Measurements from ENCODE around the gene PARD3B.

The PARD3B gene

GRCh38 chr2:204635478-204635877 is 90.2 kb downstream of the PARD3B start:
- Histone ChIP-seq H3K9me3 (ENCODE audit: insufficient read depth, low read length) (no peaks in the 10 kb centered on the region), H3K4me3 (ENCODE audit: insufficient read depth, low read length, poor library complexity, severe bottlenecking) (no peak overlapping the region), H3K36me3 (ENCODE audit: low read length) (no peaks in the 10 kb centered on the region), H4K20me1 (ENCODE audit: low read depth, low read length) (no peaks in the 10 kb centered on the region), H2AFZ (ENCODE audit: low read depth, low read length, severe bottlenecking) (no peak overlapping the region), H3K79me2 (ENCODE audit: insufficient read depth, low read length) (no peaks in the 10 kb centered on the region), H3K9ac (ENCODE audit: low read length) (no peak overlapping the region), H3F3A (ENCODE audit: insufficient read depth) (no peaks in the 10 kb centered on the region), H3K27me3 (ENCODE audit: low read length) (no peaks in the 10 kb centered on the region), H3K27ac (ENCODE audit: low read depth, low read length) (no peak overlapping the region), H3K4me2 (ENCODE audit: low read depth, low read length, poor library complexity, severe bottlenecking) (no peak overlapping the region), H3K9me2 (replicated peaks; ENCODE audit: insufficient read depth, low read length) (no peaks in the 10 kb centered on the region)
- TF ChIP-seq, protein P1, sequence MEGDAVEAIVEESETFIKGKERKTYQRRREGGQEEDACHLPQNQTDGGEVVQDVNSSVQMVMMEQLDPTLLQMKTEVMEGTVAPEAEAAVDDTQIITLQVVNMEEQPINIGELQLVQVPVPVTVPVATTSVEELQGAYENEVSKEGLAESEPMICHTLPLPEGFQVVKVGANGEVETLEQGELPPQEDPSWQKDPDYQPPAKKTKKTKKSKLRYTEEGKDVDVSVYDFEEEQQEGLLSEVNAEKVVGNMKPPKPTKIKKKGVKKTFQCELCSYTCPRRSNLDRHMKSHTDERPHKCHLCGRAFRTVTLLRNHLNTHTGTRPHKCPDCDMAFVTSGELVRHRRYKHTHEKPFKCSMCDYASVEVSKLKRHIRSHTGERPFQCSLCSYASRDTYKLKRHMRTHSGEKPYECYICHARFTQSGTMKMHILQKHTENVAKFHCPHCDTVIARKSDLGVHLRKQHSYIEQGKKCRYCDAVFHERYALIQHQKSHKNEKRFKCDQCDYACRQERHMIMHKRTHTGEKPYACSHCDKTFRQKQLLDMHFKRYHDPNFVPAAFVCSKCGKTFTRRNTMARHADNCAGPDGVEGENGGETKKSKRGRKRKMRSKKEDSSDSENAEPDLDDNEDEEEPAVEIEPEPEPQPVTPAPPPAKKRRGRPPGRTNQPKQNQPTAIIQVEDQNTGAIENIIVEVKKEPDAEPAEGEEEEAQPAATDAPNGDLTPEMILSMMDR (IDR thresholded peaks at IDR 0.05; ENCODE audit: insufficient read depth, low read length, poor library complexity, severe bottlenecking): no peak
- TF ChIP-seq EZH2phosphoT487 (conservative IDR thresholded peaks at IDR 0.05; ENCODE audit: low read length): no peak

- Histone ChIP-seq H3K9me2 (replicated peaks; ENCODE audit: insufficient read depth, low read length) (no peaks in the 10 kb centered on the region), H3K9ac (ENCODE audit: low read length) (no peak overlapping the region), H3K36me3 (ENCODE audit: low read length) (no peaks in the 10 kb centered on the region), H3K4me3 (ENCODE audit: insufficient read depth, low read length, poor library complexity, severe bottlenecking) (no peak overlapping the region), H3K79me2 (ENCODE audit: insufficient read depth, low read length) (no peaks in the 10 kb centered on the region), H3K27ac (ENCODE audit: low read depth, low read length) (no peak overlapping the region), H3K9me3 (ENCODE audit: insufficient read depth, low read length) (no peaks in the 10 kb centered on the region), H3K4me2 (ENCODE audit: low read depth, low read length, poor library complexity, severe bottlenecking) (no peak overlapping the region), H3K27me3 (ENCODE audit: low read length) (no peaks in the 10 kb centered on the region), H2AFZ (ENCODE audit: low read depth, low read length, severe bottlenecking) (no peak overlapping the region), H3F3A (ENCODE audit: insufficient read depth) (no peaks in the 10 kb centered on the region), H4K20me1 (ENCODE audit: low read depth, low read length) (no peaks in the 10 kb centered on the region)
- TF ChIP-seq EZH2phosphoT487 (conservative IDR thresholded peaks at IDR 0.05; ENCODE audit: low read length): no peak
- TF ChIP-seq, protein P1 (IDR thresholded peaks at IDR 0.05; ENCODE audit: insufficient read depth, low read length, poor library complexity, severe bottlenecking): no peak
Observed at GRCh38 chr2:204638471-204639194, 93.4 kb downstream of the PARD3B start.

GRCh38 chr2:204643326-204643725 is 98.1 kb downstream of the PARD3B start:
- H4K20me1 ChIP-seq (ENCODE audit: low read depth, low read length): no peaks in the 10 kb centered on the region
- H3K27me3 ChIP-seq (ENCODE audit: low read length): no peaks in the 10 kb centered on the region
- H3F3A ChIP-seq (ENCODE audit: insufficient read depth): no peaks in the 10 kb centered on the region
- H3K9ac ChIP-seq (ENCODE audit: low read length): no peak overlapping the region
- TF ChIP-seq, protein P1 (IDR thresholded peaks at IDR 0.05; ENCODE audit: insufficient read depth, low read length, poor library complexity, severe bottlenecking): no peak
- TF ChIP-seq EZH2phosphoT487 (conservative IDR thresholded peaks at IDR 0.05; ENCODE audit: low read length): no peak
- H3K4me3 ChIP-seq (ENCODE audit: insufficient read depth, low read length, poor library complexity, severe bottlenecking): no peak overlapping the region
- no peaks in the 10 kb centered on the region for H3K9me3 ChIP-seq (ENCODE audit: insufficient read depth, low read length)
- no peaks in the 10 kb centered on the region for H3K9me2 ChIP-seq (replicated peaks; ENCODE audit: insufficient read depth, low read length)
- H3K4me2 ChIP-seq (ENCODE audit: low read depth, low read length, poor library complexity, severe bottlenecking): no peak overlapping the region
- no peaks in the 10 kb centered on the region for H3K36me3 ChIP-seq (ENCODE audit: low read length)
- no peaks in the 10 kb centered on the region for H3K79me2 ChIP-seq (ENCODE audit: insufficient read depth, low read length)
- no peak overlapping the region for H2AFZ ChIP-seq (ENCODE audit: low read depth, low read length, severe bottlenecking)
- no peak overlapping the region for H3K27ac ChIP-seq (ENCODE audit: low read depth, low read length)

All from SU-DHL-6 (cell line).